SK-N-SH (cell line): ENCODE results near the gene SERTAD2. TPM values are rescaled to one million over a fixed set of nuclear protein-coding genes. Genes with fewer than 3 reads are reported as not detected.

ENCODE experiments used
- CTCF ChIA-PET: fragments of 300-600, 350-600 bp; formaldehyde crosslinking; extraction: SDS; loops from one replicate; lab custom pipeline; 2021; lab: Yijun Ruan, JAX
- POLR2A ChIA-PET: fragments of 350-600 bp; sonication (Branson Sonifier 250); formaldehyde crosslinking; extraction: SDS; loops from one replicate; lab custom pipeline; 2020; ENCODE audit warnings: antibody characterized with exemption, inconsistent platforms; lab: Yijun Ruan, JAX
- DNase-seq: peaks from one replicate; pipeline ENCODE4 v3.0.0; 2012
- H2AFZ ChIP-seq: fragments of 200-600 bp; sonication (generic); 2 replicates; pipeline ENCODE4 v1.8.1; 2016; ENCODE audit warnings: antibody characterized with exemption, mild to moderate bottlenecking, low read depth
- H3F3A ChIP-seq: fragments of 200-600 bp; sonication (generic); replicated peaks from 2 replicates; pipeline ENCODE3; 2016; ENCODE audit warnings: antibody characterized with exemption, mild to moderate bottlenecking; ENCODE audit not compliant: insufficient read depth
- H3K27ac ChIP-seq, 2 experiments: fragments of 200-500 bp in 1 of 2; fragments of 200-600 bp in 1 of 2; sonication (Bioruptor generic) in 1 of 2; sonication (generic), shearing (Covaris generic) in 1 of 2; 2 replicates each; pipeline versions ENCODE4 v1.5.1 to v1.6.1; 2014 to 2016; ENCODE audit warnings: low read depth in 2 of 2, inconsistent platforms in 1 of 2, low read length in 1 of 2, mild to moderate bottlenecking in 1 of 2, mixed read lengths in 1 of 2
- H3K27me3 ChIP-seq: fragments of 200-600 bp; sonication (generic), shearing (Covaris generic); 2 replicates; pipeline ENCODE4 v1.6.1; 2016; ENCODE audit warnings: mixed run types; ENCODE audit not compliant: insufficient read depth
- H3K36me3 ChIP-seq, 2 experiments: fragments of 200-500 bp in 1 of 2; fragments of 200-600 bp in 1 of 2; sonication (Bioruptor generic) in 1 of 2; sonication (generic) in 1 of 2; replicated peaks in 1 of 2; 2 replicates each; pipeline versions ENCODE3 to v1.5.1; 2014 to 2016; ENCODE audit warnings: low read length in 1 of 2, mild to moderate bottlenecking in 1 of 2; ENCODE audit not compliant: insufficient read depth in 2 of 2, control insufficient read depth in 1 of 2
- H3K4me1 ChIP-seq, 2 experiments: fragments of 200-500 bp in 1 of 2; fragments of 200-600 bp in 1 of 2; sonication (Bioruptor generic) in 1 of 2; sonication (generic), shearing (Covaris generic) in 1 of 2; 2 replicates each; pipeline versions ENCODE4 v1.5.1 to v1.6.1; 2014 to 2016; ENCODE audit warnings: low read depth in 1 of 2, low read length in 1 of 2, mixed run types in 1 of 2; ENCODE audit not compliant: insufficient read depth in 2 of 2, control insufficient read depth in 1 of 2
- H3K4me2 ChIP-seq: fragments of 200-600 bp; sonication (generic), shearing (Covaris generic); 2 replicates; pipeline ENCODE4 v1.6.1; 2017; ENCODE audit warnings: mixed run types
- H3K4me3 ChIP-seq, 2 experiments: fragments of 200-500 bp in 1 of 2; fragments of 200-600 bp in 1 of 2; sonication (Bioruptor generic) in 1 of 2; sonication (generic), shearing (Covaris generic) in 1 of 2; 2 replicates each; pipeline versions ENCODE4 v1.5.1 to v1.8.1; 2014 to 2016; ENCODE audit warnings: low read depth in 2 of 2, inconsistent platforms in 1 of 2, low read length in 1 of 2, mild to moderate bottlenecking in 1 of 2, mixed read lengths in 1 of 2, moderate library complexity in 1 of 2
- H3K79me2 ChIP-seq: fragments of 200-600 bp; sonication (generic); 2 replicates; pipeline ENCODE4 v1.8.1; 2017; ENCODE audit warnings: mild to moderate bottlenecking; ENCODE audit not compliant: insufficient read depth
- H3K9ac ChIP-seq: fragments of 200-600 bp; sonication (generic); 2 replicates; pipeline ENCODE4 v1.6.1; 2017; ENCODE audit warnings: mixed run types
- H3K9me2 ChIP-seq: fragments of 200-600 bp; sonication (generic); 2 replicates; pipeline ENCODE4 v1.6.1; 2017; ENCODE audit warnings: mixed run types
- H3K9me3 ChIP-seq: fragments of 200-600 bp; sonication (generic); 2 replicates; pipeline ENCODE4 v1.6.1; 2017; ENCODE audit warnings: mixed run types, mild to moderate bottlenecking, moderate library complexity
- H4K20me1 ChIP-seq: fragments of 200-600 bp; sonication (generic); 2 replicates; pipeline ENCODE4 v1.6.1; 2017; ENCODE audit warnings: mild to moderate bottlenecking, mixed run types; ENCODE audit not compliant: insufficient read depth
- CHD2 ChIP-seq: fragments of 150-350 bp; IDR thresholded peaks from 2 replicates; pipeline ENCODE4 v1.6.1; 2018; ENCODE audit warnings: low read length; ENCODE audit not compliant: partially characterized antibody
- ELF1 ChIP-seq: IDR thresholded peaks from 2 replicates; pipeline ENCODE4 v1.4.0; 2012
- EP300 ChIP-seq, 2 experiments: IDR thresholded peaks; 2 replicates each; pipeline versions ENCODE4 v1.4.0 to v1.6.1; 2012; ENCODE audit warnings: borderline replicate concordance in 1 of 2, low read depth in 1 of 2, low read length in 1 of 2
- FOSL2 ChIP-seq: IDR thresholded peaks from 2 replicates; pipeline ENCODE4 v1.4.0; 2012; ENCODE audit warnings: low read depth, mild to moderate bottlenecking, moderate library complexity, borderline replicate concordance
- FOXJ3 ChIP-seq: sonication (generic); formaldehyde crosslinking; IDR thresholded peaks from 2 replicates; pipeline ENCODE4 v1.5.1; 2020; ENCODE audit warnings: mild to moderate bottlenecking, missing genetic modification reagents
- IRF3 ChIP-seq: fragments of 150-350 bp; IDR thresholded peaks from 2 replicates; pipeline ENCODE4 v1.6.1; 2016; ENCODE audit warnings: mild to moderate bottlenecking, low read depth, low read length
- MAX ChIP-seq: IDR thresholded peaks from 2 replicates; pipeline ENCODE4 v1.4.0; 2012; ENCODE audit warnings: low read depth
- MXI1 ChIP-seq: IDR thresholded peaks from 2 replicates; pipeline ENCODE4 v1.6.1; 2012; ENCODE audit warnings: mild to moderate bottlenecking, low read depth, low read length, improper control_type of control experiment
- NFIC ChIP-seq: IDR thresholded peaks from 2 replicates; pipeline ENCODE4 v1.4.0; 2012; ENCODE audit warnings: borderline replicate concordance
- NRF1 ChIP-seq: IDR thresholded peaks from 2 replicates; pipeline ENCODE4 v1.6.1; 2012; ENCODE audit warnings: low read depth, mild to moderate bottlenecking, low read length
- RCOR1 ChIP-seq: fragments of 150-350 bp; IDR thresholded peaks from 2 replicates; pipeline ENCODE4 v1.6.1; 2017; ENCODE audit warnings: antibody characterized with exemption, low read length
- SIN3A ChIP-seq: IDR thresholded peaks from 2 replicates; pipeline ENCODE4 v1.6.1; 2012; ENCODE audit warnings: low read depth, mild to moderate bottlenecking, low read length, moderate library complexity, borderline replicate concordance
- TAF1 ChIP-seq: IDR thresholded peaks from 2 replicates; pipeline ENCODE4 v1.6.1; 2012; ENCODE audit warnings: low read depth, mild to moderate bottlenecking, low read length, moderate library complexity, borderline replicate concordance
- WGBS: methylation state at CpG from one replicate; pipeline ENCODE4 v1.1.6; 2017; ENCODE audit warnings: low lambda C conversion rate; 5-methylcytosine and 5-hydroxymethylcytosine counted together
- polyA plus RNA-seq, 3 experiments: library from polyadenylated mRNA; depleted of rRNA; stranded (reverse); fragments of >200 nt; gene quantifications; 2 replicates each; pipeline ENCODE4 v1.2.3, GENCODE V29; 2012
- TF ChIP-seq, protein P1 (sequence below): IDR thresholded peaks from 2 replicates; pipeline ENCODE4 v1.6.1; 2012; ENCODE audit warnings: mild to moderate bottlenecking, low read depth, low read length, moderate library complexity
- TF ChIP-seq, protein P2 (sequence below): fragments of 150-350 bp; IDR thresholded peaks from 2 replicates; pipeline ENCODE4 v1.6.1; 2017; ENCODE audit warnings: antibody characterized with exemption, low read length, low read depth, borderline replicate concordance
- TF ChIP-seq, protein P3 (sequence below): IDR thresholded peaks from 2 replicates; pipeline ENCODE4 v1.4.0; 2012; ENCODE audit warnings: low read depth, borderline replicate concordance
- TF ChIP-seq, protein P4 (sequence below): IDR thresholded peaks from 2 replicates; pipeline ENCODE4; 2012

SERTAD2 gene
- polyA plus RNA-seq, 1 of the 3 experiments (the other 2 are of a cell fraction): 9.1 TPM

DNA sequence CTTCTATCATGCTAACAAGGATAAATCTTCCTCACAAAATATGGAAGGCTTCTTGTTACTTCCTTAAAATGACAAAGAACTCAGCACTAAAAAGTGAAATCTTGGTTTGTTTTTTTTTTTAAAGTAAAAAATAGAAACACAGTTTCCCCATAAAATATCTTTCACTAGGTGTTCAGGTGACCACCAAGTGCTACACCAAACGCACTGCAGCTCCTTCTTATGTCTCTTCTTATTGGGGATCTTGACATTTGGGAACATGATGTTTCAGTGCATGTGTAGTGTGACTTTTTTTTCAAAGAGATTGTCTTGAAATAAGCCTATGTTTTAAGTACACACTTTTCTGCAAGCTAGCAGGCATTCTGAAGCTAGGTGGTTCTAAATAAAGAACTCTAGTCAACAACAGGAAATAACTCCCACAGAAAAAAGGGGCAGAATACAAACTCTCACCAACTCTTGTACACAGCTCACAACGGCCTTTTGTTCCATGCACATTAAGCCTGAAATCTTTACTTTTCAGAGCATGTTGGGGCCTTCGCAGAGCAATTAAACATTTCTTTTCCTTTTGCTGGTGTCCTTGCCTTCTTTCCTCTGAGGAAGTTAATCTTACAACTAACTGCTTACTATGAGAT, 13.2 kb upstream of the SERTAD2 start (continued):
- TF ChIP-seq, protein P1, sequence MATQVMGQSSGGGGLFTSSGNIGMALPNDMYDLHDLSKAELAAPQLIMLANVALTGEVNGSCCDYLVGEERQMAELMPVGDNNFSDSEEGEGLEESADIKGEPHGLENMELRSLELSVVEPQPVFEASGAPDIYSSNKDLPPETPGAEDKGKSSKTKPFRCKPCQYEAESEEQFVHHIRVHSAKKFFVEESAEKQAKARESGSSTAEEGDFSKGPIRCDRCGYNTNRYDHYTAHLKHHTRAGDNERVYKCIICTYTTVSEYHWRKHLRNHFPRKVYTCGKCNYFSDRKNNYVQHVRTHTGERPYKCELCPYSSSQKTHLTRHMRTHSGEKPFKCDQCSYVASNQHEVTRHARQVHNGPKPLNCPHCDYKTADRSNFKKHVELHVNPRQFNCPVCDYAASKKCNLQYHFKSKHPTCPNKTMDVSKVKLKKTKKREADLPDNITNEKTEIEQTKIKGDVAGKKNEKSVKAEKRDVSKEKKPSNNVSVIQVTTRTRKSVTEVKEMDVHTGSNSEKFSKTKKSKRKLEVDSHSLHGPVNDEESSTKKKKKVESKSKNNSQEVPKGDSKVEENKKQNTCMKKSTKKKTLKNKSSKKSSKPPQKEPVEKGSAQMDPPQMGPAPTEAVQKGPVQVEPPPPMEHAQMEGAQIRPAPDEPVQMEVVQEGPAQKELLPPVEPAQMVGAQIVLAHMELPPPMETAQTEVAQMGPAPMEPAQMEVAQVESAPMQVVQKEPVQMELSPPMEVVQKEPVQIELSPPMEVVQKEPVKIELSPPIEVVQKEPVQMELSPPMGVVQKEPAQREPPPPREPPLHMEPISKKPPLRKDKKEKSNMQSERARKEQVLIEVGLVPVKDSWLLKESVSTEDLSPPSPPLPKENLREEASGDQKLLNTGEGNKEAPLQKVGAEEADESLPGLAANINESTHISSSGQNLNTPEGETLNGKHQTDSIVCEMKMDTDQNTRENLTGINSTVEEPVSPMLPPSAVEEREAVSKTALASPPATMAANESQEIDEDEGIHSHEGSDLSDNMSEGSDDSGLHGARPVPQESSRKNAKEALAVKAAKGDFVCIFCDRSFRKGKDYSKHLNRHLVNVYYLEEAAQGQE: no peak

GRCh38 chr2:64665709-64666108, 12.0 kb upstream of the SERTAD2 start:
- no peaks in the 10 kb centered on the region for H3F3A ChIP-seq
- H3K9me2 ChIP-seq: no peaks in the 10 kb centered on the region
- H2AFZ ChIP-seq: no peak overlapping the region
- H3K4me2 ChIP-seq: no peak overlapping the region
- H3K4me1 ChIP-seq: peaks cover 0 to 8% of the 10 kb centered on the region in 2 experiments; a peak in 1 of 4 replicates
- no peak overlapping the region for H3K27ac ChIP-seq
- 95% methylated on average over 5 of the region's 8 CpGs for WGBS
- H3K36me3 ChIP-seq: no peaks in the 10 kb centered on the region
- DNase-seq: no peak
- H3K9me3 ChIP-seq: no peaks in the 10 kb centered on the region
- H3K27me3 ChIP-seq: no peaks in the 10 kb centered on the region
- TF ChIP-seq ELF1: no peak
- no peak for TF ChIP-seq NRF1
- no peak for TF ChIP-seq EP300 (IDR thresholded peaks at IDR 0.05; ENCODE audit: borderline replicate concordance in 1 of 2, low read depth in 1 of 2, low read length in 1 of 2)
- TF ChIP-seq MAX: no peak
- TF ChIP-seq MXI1: no peak
- TF ChIP-seq NFIC: no peak
- TF ChIP-seq CHD2: no peak
- TF ChIP-seq, protein P2, sequence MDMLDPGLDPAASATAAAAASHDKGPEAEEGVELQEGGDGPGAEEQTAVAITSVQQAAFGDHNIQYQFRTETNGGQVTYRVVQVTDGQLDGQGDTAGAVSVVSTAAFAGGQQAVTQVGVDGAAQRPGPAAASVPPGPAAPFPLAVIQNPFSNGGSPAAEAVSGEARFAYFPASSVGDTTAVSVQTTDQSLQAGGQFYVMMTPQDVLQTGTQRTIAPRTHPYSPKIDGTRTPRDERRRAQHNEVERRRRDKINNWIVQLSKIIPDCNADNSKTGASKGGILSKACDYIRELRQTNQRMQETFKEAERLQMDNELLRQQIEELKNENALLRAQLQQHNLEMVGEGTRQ: no peak
- no peak for TF ChIP-seq RCOR1
- TF ChIP-seq FOSL2: no peak
- no peak for TF ChIP-seq SIN3A
- TF ChIP-seq, protein P3, sequence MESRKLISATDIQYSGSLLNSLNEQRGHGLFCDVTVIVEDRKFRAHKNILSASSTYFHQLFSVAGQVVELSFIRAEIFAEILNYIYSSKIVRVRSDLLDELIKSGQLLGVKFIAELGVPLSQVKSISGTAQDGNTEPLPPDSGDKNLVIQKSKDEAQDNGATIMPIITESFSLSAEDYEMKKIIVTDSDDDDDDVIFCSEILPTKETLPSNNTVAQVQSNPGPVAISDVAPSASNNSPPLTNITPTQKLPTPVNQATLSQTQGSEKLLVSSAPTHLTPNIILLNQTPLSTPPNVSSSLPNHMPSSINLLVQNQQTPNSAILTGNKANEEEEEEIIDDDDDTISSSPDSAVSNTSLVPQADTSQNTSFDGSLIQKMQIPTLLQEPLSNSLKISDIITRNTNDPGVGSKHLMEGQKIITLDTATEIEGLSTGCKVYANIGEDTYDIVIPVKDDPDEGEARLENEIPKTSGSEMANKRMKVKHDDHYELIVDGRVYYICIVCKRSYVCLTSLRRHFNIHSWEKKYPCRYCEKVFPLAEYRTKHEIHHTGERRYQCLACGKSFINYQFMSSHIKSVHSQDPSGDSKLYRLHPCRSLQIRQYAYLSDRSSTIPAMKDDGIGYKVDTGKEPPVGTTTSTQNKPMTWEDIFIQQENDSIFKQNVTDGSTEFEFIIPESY: no peak
- no peak for TF ChIP-seq IRF3
- no peak for TF ChIP-seq FOXJ3 (CRISPR knock-in tag)
- TF ChIP-seq, protein P4, sequence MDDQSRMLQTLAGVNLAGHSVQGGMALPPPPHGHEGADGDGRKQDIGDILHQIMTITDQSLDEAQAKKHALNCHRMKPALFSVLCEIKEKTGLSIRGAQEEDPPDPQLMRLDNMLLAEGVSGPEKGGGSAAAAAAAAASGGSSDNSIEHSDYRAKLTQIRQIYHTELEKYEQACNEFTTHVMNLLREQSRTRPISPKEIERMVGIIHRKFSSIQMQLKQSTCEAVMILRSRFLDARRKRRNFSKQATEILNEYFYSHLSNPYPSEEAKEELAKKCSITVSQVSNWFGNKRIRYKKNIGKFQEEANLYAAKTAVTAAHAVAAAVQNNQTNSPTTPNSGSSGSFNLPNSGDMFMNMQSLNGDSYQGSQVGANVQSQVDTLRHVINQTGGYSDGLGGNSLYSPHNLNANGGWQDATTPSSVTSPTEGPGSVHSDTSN: no peak
- no peak for TF ChIP-seq TAF1
- H3K79me2 ChIP-seq: no peaks in the 10 kb centered on the region
- H3K4me3 ChIP-seq: no peak overlapping the region
- CTCF ChIA-PET: interaction anchor here (0.6 to 1.2 kb wide), 2 partner anchors 127 to 203 kb away, joined by 3 read pairs; no protein-coding TSS in a partner anchor
- no peaks in the 10 kb centered on the region for H4K20me1 ChIP-seq
- POLR2A ChIA-PET: no interaction called here
- no peak overlapping the region for H3K9ac ChIP-seq
